Lower leg skin (tissue), 4 donors: Measurements from ENCODE around the gene LRP1B. TPM values are rescaled to one million over a fixed set of nuclear protein-coding genes. Genes with fewer than 3 reads are reported as not detected.

Experiments
- DNase-seq, 2 donors: peaks; one replicate each; pipeline ENCODE4 v3.0.0-alpha.2; 2019; ENCODE audit warnings: low spot score in 2 of 2
- H3K4me3 ChIP-seq: fragments of 200-600 bp; sonication (generic); 2 replicates; pipeline ENCODE4 v1.5.1; 2017; ENCODE audit warnings: mild to moderate bottlenecking, low read depth; ENCODE audit not compliant: poor library complexity, severe bottlenecking
- CTCF ChIP-seq, 3 donors: fragments of 450-650 bp; IDR thresholded peaks; one replicate each; pipeline ENCODE4 v1.5.1; 2016; ENCODE audit warnings: antibody characterized with exemption in 3 of 3, mild to moderate bottlenecking in 3 of 3, moderate library complexity in 2 of 3
- POLR2A ChIP-seq, 2 donors: fragments of 450-650 bp; IDR thresholded peaks; one replicate each; pipeline ENCODE4 v1.6.1; 2016 to 2017; ENCODE audit warnings: antibody characterized with exemption in 2 of 2, mild to moderate bottlenecking in 1 of 2, moderate library complexity in 1 of 2
- WGBS, 2 donors: methylation state at CpG; one replicate each; pipeline ENCODE4 v1.1.5; 2018; 5-methylcytosine and 5-hydroxymethylcytosine counted together
- intact Hi-C: fragments of 100-400 bp; cut with DNase I; formaldehyde crosslinking; loops from one replicate; pipeline ENCODE4 v1.15.0; 2023; ENCODE audit warnings: low total_unique reads
- total RNA-seq, 4 donors: library from RNA; depleted of rRNA; stranded (reverse); fragments of >200 nt; gene quantifications; one replicate each; pipeline ENCODE4 v1.1.0, GENCODE V29; 2016

LRP1B gene
- total RNA-seq, 4 donors from 2014 or later = 0.80 to 1.6 (median 1.0) TPM

GRCh38 chr2:141021109-141021508 is 1109.7 kb downstream of the LRP1B start:
- 40 to 47% methylated on average over 1 of the region's 1 CpG for WGBS, 2 donors
- no peak for DNase-seq
- intact Hi-C loops = no loop called here

GRCh38 chr2:141020346-141020745 is 1110.5 kb downstream of the LRP1B start:
- intact Hi-C loops = no loop called here
- TF ChIP-seq CTCF (IDR thresholded peaks at IDR 0.05) (no peak), POLR2A (IDR thresholded peaks at IDR 0.05) (no peak)
- DNase-seq = no peak
- WGBS, 2 donors = 80 to 85% methylated on average over 3 of the region's 3 CpGs
- no peak overlapping the region for H3K4me3 ChIP-seq

More at GRCh38 chr2:141021109-141021508, 1109.7 kb downstream of the LRP1B start:
- TF ChIP-seq POLR2A (IDR thresholded peaks at IDR 0.05) = no peak
- no peak for TF ChIP-seq CTCF (IDR thresholded peaks at IDR 0.05)
- H3K4me3 ChIP-seq = no peak overlapping the region

- no peak overlapping the region for H3K4me3 ChIP-seq
- intact Hi-C loops = no loop called here
- WGBS, 2 donors = 56 to 72% methylated on average over 4 of the region's 4 CpGs
- TF ChIP-seq CTCF (IDR thresholded peaks at IDR 0.05) = no peak
- TF ChIP-seq POLR2A (IDR thresholded peaks at IDR 0.05) = no peak
- DNase-seq = no peak
Observed at GRCh38 chr2:141015341-141016047, 1115.3 kb downstream of the LRP1B start.

GRCh38 chr2:141003967-141004657 is 1126.7 kb downstream of the LRP1B start:
- H3K4me3 ChIP-seq = no peak overlapping the region
- intact Hi-C loops = no loop called here
- no peak for TF ChIP-seq POLR2A (IDR thresholded peaks at IDR 0.05)
- no peak for TF ChIP-seq CTCF (IDR thresholded peaks at IDR 0.05)
- no peak for DNase-seq
- whole genome bisulfite sequencing, 2 donors = 61 to 70% methylated on average over 3 of the region's 3 CpGs

- 82 to 87% methylated on average over 5 of the region's 5 CpGs for WGBS, 2 donors
- no peak overlapping the region for H3K4me3 ChIP-seq
- no peak for TF ChIP-seq POLR2A (IDR thresholded peaks at IDR 0.05)
- TF ChIP-seq CTCF (IDR thresholded peaks at IDR 0.05) = no peak
- intact Hi-C loops = no loop called here
- no peak for DNase-seq
Observed at GRCh38 chr2:141001750-141002149, 1129.1 kb downstream of the LRP1B start.
